Erythroblast (primary cell): ENCODE measurements around the gene DDX47.
"Not testable (repeated sequence)": the region's sequence is repeated elsewhere in the genome, so short reads cannot be mapped to it uniquely, and the experiment has no call there.

ENCODE experiments used
- DNase-seq, 2 experiments: peaks; one replicate each; lab custom pipeline; 2025; lab: John Stamatoyannopoulos, UW
- GATA1 ChIP-seq: IDR thresholded peaks from 2 replicates; pipeline ENCODE4 v1.6.1; 2011; ENCODE audit warnings: low read depth, mild to moderate bottlenecking, control low read depth, low read length, moderate library complexity
- POLR2A ChIP-seq: IDR thresholded peaks from 2 replicates; pipeline ENCODE4 v1.6.1; 2011; ENCODE audit warnings: mild to moderate bottlenecking, low read length

Gene DDX47

GRCh38 chr12:12788131-12788530, 25.0 kb upstream of the DDX47 start:
- DNase-seq = peak in 1 of 2 experiments; percentile 52
- no peak for TF ChIP-seq POLR2A
- no peak for TF ChIP-seq GATA1

DNA sequence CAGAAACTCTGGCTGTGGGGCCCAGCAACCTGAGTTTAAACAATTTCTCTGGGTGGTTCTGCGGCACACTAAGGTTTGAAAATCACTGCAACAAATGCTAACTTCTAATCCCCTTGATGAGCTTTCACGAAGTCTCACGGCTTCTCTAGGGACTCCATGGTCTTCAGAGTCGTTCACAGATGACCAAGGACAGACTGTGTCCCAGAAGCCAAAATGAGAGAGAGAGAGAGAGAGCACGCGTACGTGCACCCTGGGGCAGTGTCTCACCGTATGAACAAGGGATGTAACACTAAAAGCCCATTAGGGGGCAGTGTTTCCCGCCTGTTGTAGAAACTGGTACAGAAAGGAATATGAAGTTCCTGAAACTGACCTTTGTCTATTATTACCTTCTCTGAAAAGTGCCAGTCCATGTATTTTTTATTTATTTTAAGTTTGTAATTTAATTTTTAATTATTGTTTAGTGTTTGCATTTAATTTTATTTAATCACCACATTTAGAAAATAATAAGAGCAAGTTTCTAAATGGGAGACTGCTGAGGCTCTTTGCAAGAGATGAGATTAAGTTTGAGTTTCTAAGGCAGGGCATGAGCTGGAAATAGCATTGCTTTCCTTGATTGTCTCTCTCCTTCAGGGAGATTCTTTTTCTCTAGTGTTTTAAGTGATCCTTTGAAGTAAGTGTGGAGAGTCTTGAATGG, 24.3 kb upstream of the DDX47 start:
- no peak for TF ChIP-seq POLR2A
- no peak for TF ChIP-seq GATA1
- peak; percentile 83 to 90 for DNase-seq

GRCh38 chr12:12790956-12791355, 22.2 kb upstream of the DDX47 start:
- no peak for DNase-seq
- no peak for TF ChIP-seq GATA1
- TF ChIP-seq POLR2A = no peak

DNA sequence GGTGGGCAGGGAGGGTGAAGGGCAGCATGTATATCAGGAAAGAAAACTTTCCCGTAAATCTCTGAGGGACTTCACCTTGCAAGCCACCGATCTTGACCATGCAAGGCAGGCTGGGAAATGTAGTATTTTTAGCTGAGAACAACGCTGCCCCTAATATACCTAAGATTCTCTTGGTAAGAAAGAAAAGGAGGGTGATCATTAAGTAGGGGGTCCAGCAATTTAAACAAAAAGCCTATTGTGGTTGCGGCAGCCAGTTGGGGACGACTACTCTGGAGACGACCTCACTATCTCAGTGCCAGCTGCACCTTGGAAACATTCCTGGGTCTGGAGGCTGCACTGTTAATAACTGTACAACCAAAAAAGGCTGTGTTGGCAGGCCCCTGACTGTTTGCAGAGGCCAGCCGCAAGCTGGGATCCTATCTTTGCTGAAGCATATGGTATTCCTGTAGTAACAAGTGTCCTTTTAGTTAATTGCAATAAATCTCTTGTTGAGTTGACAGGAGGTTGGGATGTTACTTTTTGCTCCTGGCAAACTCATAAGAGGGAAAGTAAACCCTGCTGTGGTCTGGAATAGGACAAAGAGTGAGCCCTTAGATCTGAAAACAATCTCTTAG, 21.3 kb upstream of the DDX47 start:
- TF ChIP-seq GATA1 (no peak), POLR2A (no peak)
- DNase-seq = no peak

DNA sequence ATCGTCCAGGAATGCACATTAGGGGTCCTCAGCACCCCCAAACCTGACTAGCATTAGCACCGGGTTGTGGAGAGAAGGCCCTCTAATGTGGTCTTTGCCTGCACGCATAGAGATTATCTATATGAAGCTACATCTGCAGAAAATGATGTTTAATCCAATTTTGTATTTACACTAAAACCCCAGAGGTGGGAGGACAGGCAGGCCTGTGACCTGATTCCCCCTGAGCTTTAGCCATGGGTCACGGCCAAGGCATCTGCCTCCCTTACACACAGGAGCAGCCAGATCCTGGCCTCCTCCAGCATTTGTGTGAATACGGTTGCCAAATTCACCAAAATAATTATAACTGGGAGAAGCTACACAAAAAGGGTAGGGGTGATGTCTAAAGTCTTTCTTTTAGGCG, 20.7 kb upstream of the DDX47 start:
- DNase-seq = no peak

GRCh38 chr12:12794686-12795085, 18.5 kb upstream of the DDX47 start:
- TF ChIP-seq POLR2A (no peak), GATA1 (no peak)
- DNase-seq = no peak

More for the DNA sequence above, 20.7 kb upstream of the DDX47 start:
- TF ChIP-seq POLR2A = no peak
- no peak for TF ChIP-seq GATA1

GRCh38 chr12:12796171-12796570, 17.0 kb upstream of the DDX47 start:
- TF ChIP-seq GATA1 (no peak), POLR2A (no peak)
- no peak for DNase-seq

DNA sequence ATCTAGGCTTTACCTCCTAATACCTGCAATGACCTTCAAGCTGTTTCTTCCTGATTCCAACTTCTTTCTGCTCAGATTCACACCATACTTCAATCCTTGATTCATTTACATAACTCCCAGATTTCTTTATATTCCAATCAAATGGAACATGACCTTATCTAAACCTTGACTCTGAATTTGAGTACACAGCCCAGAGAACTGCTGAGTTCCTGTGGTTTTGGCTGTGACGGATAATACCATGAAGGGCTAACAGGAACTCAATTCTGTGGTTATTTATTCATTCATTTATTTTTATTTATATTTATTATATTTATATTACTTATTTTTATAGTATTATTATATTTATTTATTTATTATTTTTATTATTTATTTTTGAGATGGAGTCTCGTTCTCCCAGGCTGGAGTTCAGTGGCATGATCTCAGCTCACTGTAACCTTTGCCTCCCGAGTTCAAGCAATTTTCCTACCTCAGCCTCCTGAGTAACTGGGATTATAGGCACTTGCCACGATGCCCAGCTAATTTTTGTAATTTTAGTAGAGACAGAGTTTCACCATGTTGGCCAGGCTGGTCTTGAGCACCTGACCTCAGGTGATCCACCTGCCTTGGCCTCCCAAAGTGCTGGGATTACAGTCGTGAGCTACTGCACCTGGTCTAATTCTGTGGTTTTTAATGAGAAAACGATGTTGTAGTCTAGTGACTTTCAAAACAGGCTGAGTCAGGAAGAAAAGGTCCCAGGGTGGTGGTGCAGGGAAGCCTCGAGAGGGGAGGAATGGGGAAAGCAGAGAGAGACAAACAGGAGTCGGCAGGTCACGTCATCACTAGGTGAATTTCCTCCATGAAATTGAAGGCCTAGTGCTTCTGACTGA, 16.0 kb upstream of the DDX47 start:
- DNase-seq = no peak
- TF ChIP-seq POLR2A (no peak), GATA1 (no peak)

DNA sequence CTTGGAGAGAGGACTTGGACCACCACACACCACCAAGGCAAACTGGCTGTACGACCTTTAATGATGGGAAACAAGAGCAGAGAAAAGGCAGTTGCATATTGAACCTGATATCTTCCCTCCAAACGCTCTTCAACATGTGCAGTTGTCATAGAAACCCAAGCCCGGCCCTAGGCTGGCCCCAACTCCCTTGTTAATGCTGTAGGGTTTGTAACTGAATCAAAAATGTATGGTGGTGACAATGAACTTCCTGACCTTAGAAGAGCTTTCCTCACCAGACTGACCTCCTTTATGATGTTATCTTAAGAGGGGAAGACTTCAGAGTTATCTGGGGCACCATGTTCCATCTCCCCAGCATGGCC, 15.4 kb upstream of the DDX47 start:
- TF ChIP-seq GATA1 (no peak), POLR2A (no peak)
- DNase-seq = peak in 1 of 2 experiments; percentile 12

DNA sequence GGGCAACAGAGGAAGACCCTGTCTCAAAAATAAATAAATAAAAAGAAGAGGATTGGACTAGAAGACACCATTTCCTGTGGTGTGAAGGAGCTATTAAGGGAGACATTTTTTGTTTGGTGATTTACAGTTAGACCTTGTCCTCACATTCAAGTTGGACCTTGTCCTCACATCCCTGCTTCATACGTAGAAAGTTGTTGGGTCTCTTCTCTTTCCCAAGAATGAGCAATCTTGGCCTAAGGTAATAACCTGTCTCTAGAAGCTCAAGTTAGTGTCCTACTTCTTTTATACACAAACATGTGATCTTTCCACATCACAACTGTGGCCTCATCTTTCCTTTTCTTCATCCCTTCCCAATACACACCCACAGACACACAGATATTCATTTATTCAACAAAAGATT, 14.7 kb upstream of the DDX47 start:
- no peak for DNase-seq
- TF ChIP-seq POLR2A (no peak), GATA1 (no peak)

DNA sequence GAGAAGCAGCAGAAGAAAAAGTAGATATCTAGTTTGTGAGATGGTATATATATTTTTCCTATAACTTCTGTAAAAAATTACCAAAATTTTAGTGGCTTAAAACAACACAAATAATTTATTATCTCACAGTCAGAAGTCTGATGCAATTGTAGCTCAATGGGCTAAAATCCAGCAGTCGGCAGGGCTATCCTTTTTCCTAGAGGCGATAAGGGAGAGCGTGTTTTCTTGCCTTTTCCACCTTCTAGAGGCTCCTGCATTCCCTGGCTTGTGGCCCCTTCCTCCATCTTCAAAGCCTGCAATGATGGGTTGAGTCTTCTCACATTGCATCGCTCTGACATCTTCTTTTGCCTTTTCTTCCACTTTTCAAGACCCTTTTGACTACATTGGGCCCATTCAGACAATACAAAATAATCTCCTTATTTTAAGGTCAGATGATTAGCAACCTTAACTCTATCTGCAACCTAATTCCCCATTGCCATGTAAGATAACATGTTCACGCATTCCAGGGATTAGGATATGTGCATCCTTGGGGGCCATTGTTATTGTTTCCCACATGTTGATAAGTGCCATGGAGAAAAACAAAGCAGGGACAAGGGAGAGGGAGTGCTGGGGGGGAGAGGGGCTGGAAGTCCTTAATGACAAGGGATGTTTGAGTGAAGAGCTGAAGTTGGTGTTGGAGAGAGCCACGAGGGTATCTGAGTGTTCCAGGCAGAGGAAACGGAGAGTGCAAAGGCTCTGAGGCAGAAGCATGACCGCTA, 13.8 kb upstream of the DDX47 start:
- no peak for DNase-seq
- no peak for TF ChIP-seq POLR2A
- no peak for TF ChIP-seq GATA1

- TF ChIP-seq POLR2A = no peak
- peak in 1 of 2 experiments; percentile 53 for DNase-seq
These were observed 12.6 kb upstream of the DDX47 start for GRCh38 chr12:12800406-12801180.

DNA sequence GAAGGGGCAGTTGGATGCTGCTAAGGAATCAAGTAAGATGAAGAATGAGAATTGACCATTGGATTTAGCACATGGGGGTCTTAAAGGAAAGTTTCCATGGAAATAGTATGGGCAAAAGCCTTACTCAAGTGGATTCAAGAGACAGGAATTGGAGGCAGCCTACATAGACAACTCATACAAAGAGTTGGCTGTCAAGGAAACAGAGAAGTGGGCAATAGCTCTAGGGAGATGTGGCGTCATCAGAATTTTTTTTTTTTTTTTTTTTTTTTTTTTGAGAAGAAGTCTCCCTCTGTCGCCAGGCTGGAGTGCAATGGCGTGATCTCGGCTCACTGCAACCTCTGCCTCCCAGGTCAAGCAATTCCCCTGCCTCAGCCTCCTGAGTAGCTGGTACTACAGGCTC, 11.5 kb upstream of the DDX47 start:
- DNase-seq = not testable (repeated sequence)
